Keratinocyte (primary cell): ENCODE results near the gene SYT12.

ENCODE experiments used
- CTCF ChIP-seq, 3 experiments: IDR thresholded peaks in 1 of 3; conservative IDR thresholded peaks in 1 of 3; optimal IDR thresholded peaks in 1 of 3; 2 replicates in 2 of 3; 3 replicates in 1 of 3; pipeline versions ENCODE3 to v1.5.1; 2011; ENCODE audit warnings: low read length in 3 of 3, mild to moderate bottlenecking in 3 of 3, moderate library complexity in 2 of 3, control low read depth in 1 of 3, inconsistent platforms in 1 of 3; ENCODE audit not compliant: insufficient read depth in 2 of 3; ENCODE audit errors: extremely low read depth in 1 of 3
- EZH2 ChIP-seq: IDR thresholded peaks from one replicate; pipeline ENCODE4 v1.6.1; 2012; ENCODE audit warnings: inconsistent platforms, mild to moderate bottlenecking, low read length, moderate library complexity

- TF ChIP-seq CTCF (optimal IDR thresholded peaks at IDR 0.05 in 1 of 3, IDR thresholded peaks at IDR 0.05 in 1 of 3, conservative IDR thresholded peaks at IDR 0.05 in 1 of 3; ENCODE audit: extremely low read depth in 1 of 3, insufficient read depth in 2 of 3, low read length in 3 of 3) (no peak), EZH2 (no peak)
Measured at GRCh38 chr11:66987924-66988637, 34.9 kb upstream of the SYT12 start.
